Measurements from ENCODE around the gene ADPRH. TPM values are rescaled to one million over a fixed set of nuclear protein-coding genes. Genes with fewer than 3 reads are reported as not detected.

Gene ADPRH
- total and polyA plus RNA-seq, 8 donors = 0.89 to 21.4 (median 2.5) TPM; not detected in 1

- 76 to 100% (median 92%) methylated on average over 1 of the region's 1 CpG for WGBS, 5 donors
- peaks cover 0 to 5% (median 2%) of the 10 kb centered on the region in 4 donors for H3K4me1 ChIP-seq
- TF ChIP-seq POLR2AphosphoS5 (IDR thresholded peaks at IDR 0.05) = no peak
- no peak for TF ChIP-seq POLR2A (IDR thresholded peaks at IDR 0.05)
- TF ChIP-seq CTCF (IDR thresholded peaks at IDR 0.05) = no peak
- no peak for TF ChIP-seq EP300 (IDR thresholded peaks at IDR 0.05)
Observed at GRCh38 chr3:119604878-119605277, 25.6 kb downstream of the ADPRH start.

GRCh38 chr3:119608405-119609000, 29.2 kb downstream of the ADPRH start:
- Histone ChIP-seq H3K4me3 (no peak overlapping the region), H3K36me3 (no peaks in the 10 kb centered on the region), H3K4me1 (no peaks in the 10 kb centered on the region), H3K27ac (no peak overlapping the region), H3K9me3 (no peaks in the 10 kb centered on the region), H3K27me3 (no peaks in the 10 kb centered on the region)
- WGBS, 5 donors = 88 to 94% (median 89%) methylated on average over 6 of the region's 6 CpGs
- DNase-seq = no peak
- intact Hi-C loops (cut with DNase I; ENCODE audit: low total_unique reads) = no loop called here
- TF ChIP-seq POLR2A (IDR thresholded peaks at IDR 0.05) (no peak), POLR2AphosphoS5 (IDR thresholded peaks at IDR 0.05) (no peak), CTCF (IDR thresholded peaks at IDR 0.05) (no peak), EP300 (IDR thresholded peaks at IDR 0.05) (no peak)

More at GRCh38 chr3:119604878-119605277, 25.6 kb downstream of the ADPRH start:
- Histone ChIP-seq H3K27me3 (no peaks in the 10 kb centered on the region), H3K27ac (no peak overlapping the region), H3K4me3 (no peak overlapping the region), H3K36me3 (no peaks in the 10 kb centered on the region), H3K9me3 (no peaks in the 10 kb centered on the region)
- DNase-seq = no peak
- intact Hi-C loops (cut with DNase I; ENCODE audit: low total_unique reads) = no loop called here

GRCh38 chr3:119609301-119609700, 30.0 kb downstream of the ADPRH start:
- no peak for TF ChIP-seq CTCF (IDR thresholded peaks at IDR 0.05)
- no peak for TF ChIP-seq POLR2A (IDR thresholded peaks at IDR 0.05)
- no peak for TF ChIP-seq POLR2AphosphoS5 (IDR thresholded peaks at IDR 0.05)
- no peak for TF ChIP-seq EP300 (IDR thresholded peaks at IDR 0.05)
- H3K27me3 ChIP-seq = no peaks in the 10 kb centered on the region
- no peaks in the 10 kb centered on the region for H3K4me1 ChIP-seq
- WGBS, 5 donors = 48 to 66% (median 55%) methylated on average over 3 to 6 of the region's 6 CpGs
- no peak for DNase-seq
- intact Hi-C loops (cut with DNase I; ENCODE audit: low total_unique reads) = no loop called here
- H3K9me3 ChIP-seq = no peaks in the 10 kb centered on the region
- H3K27ac ChIP-seq = no peak overlapping the region
- no peak overlapping the region for H3K4me3 ChIP-seq
- no peaks in the 10 kb centered on the region for H3K36me3 ChIP-seq

GRCh38 chr3:119611664-119612063, 32.4 kb downstream of the ADPRH start:
- TF ChIP-seq EP300 (IDR thresholded peaks at IDR 0.05) (no peak), CTCF (IDR thresholded peaks at IDR 0.05) (no peak), POLR2AphosphoS5 (IDR thresholded peaks at IDR 0.05) (no peak), POLR2A (IDR thresholded peaks at IDR 0.05) (no peak)
- intact Hi-C loops (cut with DNase I; ENCODE audit: low total_unique reads) = no loop called here
- no peak overlapping the region for H3K27ac ChIP-seq
- H3K4me3 ChIP-seq = no peak overlapping the region
- H3K36me3 ChIP-seq = no peaks in the 10 kb centered on the region
- H3K4me1 ChIP-seq = no peaks in the 10 kb centered on the region
- DNase-seq = no peak
- 85 to 100% (median 97%) methylated on average over 1 of the region's 1 CpG for WGBS, 5 donors
- H3K9me3 ChIP-seq = no peaks in the 10 kb centered on the region
- H3K27me3 ChIP-seq = no peaks in the 10 kb centered on the region
